Measurements from ENCODE around the gene ENSA.
"Not testable (repeated sequence)": the region's sequence is repeated elsewhere in the genome, so short reads cannot be mapped to it uniquely, and the experiment has no call there.

The ENSA gene

GRCh38 chr1:150575518-150576366 is 53.7 kb downstream of the ENSA start:
- H3K27ac ChIP-seq (ENCODE audit: low read length) = peak overlapping the region; percentile 86; the same call in 1 of the 2 replicates
- no peak overlapping the region for H2AFZ ChIP-seq (ENCODE audit: low read length)
- DNase-seq = no peak
- no peaks in the 10 kb centered on the region for H3K27me3 ChIP-seq (replicated peaks; ENCODE audit: insufficient read depth, low read length)
- H3F3A ChIP-seq (ENCODE audit: insufficient read depth, low read length) = peaks cover 77% of the 10 kb centered on the region
- peaks cover 45% of the 10 kb centered on the region for H3K4me1 ChIP-seq (ENCODE audit: low read length)
- H4K20me1 ChIP-seq (ENCODE audit: insufficient read depth, low read length) = peaks cover 38% of the 10 kb centered on the region
- no peaks in the 10 kb centered on the region for H3K9me3 ChIP-seq (replicated peaks; ENCODE audit: insufficient read depth, low read length)
- H3K36me3 ChIP-seq (replicated peaks; ENCODE audit: insufficient read depth, low read length) = peaks cover 40% of the 10 kb centered on the region; the same call in 1 of the 2 replicates
- no peak for TF ChIP-seq EZH2 (optimal IDR thresholded peaks at IDR 0.05; ENCODE audit: low read depth, low read length)
- TF ChIP-seq EZH2phosphoT487 (IDR thresholded peaks at IDR 0.05; ENCODE audit: low read length) = no peak
- TF ChIP-seq, protein P1, sequence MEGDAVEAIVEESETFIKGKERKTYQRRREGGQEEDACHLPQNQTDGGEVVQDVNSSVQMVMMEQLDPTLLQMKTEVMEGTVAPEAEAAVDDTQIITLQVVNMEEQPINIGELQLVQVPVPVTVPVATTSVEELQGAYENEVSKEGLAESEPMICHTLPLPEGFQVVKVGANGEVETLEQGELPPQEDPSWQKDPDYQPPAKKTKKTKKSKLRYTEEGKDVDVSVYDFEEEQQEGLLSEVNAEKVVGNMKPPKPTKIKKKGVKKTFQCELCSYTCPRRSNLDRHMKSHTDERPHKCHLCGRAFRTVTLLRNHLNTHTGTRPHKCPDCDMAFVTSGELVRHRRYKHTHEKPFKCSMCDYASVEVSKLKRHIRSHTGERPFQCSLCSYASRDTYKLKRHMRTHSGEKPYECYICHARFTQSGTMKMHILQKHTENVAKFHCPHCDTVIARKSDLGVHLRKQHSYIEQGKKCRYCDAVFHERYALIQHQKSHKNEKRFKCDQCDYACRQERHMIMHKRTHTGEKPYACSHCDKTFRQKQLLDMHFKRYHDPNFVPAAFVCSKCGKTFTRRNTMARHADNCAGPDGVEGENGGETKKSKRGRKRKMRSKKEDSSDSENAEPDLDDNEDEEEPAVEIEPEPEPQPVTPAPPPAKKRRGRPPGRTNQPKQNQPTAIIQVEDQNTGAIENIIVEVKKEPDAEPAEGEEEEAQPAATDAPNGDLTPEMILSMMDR (IDR thresholded peaks at IDR 0.05; ENCODE audit: low read length) = no peak
- peak overlapping the region; percentile 72 for H3K4me2 ChIP-seq (ENCODE audit: low read depth, low read length)
- no peaks in the 10 kb centered on the region for H3K9me2 ChIP-seq (replicated peaks; ENCODE audit: insufficient read depth, low read length)
- H3K9ac ChIP-seq (ENCODE audit: low read length) = peak overlapping the region; percentile 98
- peaks cover 93% of the 10 kb centered on the region for H3K79me2 ChIP-seq (ENCODE audit: low read length)
- H3K4me3 ChIP-seq (ENCODE audit: low read length) = peak overlapping the region; percentile 84

GRCh38 chr1:150575072-150575489 is 54.3 kb downstream of the ENSA start:
- peak overlapping the region; percentile 86; the same call in 1 of the 2 replicates for H3K27ac ChIP-seq (ENCODE audit: low read length)

DNA sequence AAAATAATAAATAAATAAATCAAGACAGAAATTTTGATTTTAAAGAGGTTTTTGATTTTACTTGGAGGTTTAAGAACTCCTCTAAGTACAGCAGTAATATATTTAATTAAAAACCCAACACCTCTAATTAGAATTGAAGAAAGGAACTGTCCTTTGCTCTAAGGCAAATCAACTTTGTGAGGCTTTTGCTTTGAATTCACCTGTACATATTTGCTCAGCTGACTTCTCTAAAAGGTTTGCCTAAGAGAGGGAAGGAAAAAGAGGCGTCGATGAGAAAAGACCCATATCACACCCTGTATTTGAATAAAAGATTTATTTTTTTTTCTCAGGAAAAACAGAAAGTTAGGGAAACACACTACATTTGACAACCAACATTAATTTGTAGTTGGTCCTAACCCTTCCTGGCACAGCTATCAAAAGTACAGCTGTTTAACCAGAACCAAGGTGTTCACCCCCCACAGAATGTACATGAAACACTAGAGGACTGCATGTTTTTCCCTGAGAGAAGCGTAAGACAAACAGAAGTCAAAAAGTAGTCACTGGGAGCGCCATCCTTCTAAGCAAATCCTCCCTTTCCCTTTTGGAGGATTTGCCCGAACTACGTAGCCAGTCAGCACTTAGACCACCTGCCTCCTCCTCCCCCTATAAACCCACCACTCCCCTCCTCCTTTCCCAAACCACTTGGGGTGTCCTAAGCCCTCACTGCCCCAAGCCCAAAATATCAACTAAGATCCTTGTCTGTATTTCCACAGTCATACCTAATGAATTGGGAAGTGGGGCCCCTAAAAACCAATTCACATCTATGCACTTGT is 54.9 kb downstream of the ENSA start:
- H3K4me1 ChIP-seq (ENCODE audit: low read length) = peaks cover 50% of the 10 kb centered on the region
- peak overlapping the region; percentile 86; the same call in 1 of the 2 replicates for H3K27ac ChIP-seq (ENCODE audit: low read length)
- peaks cover 90% of the 10 kb centered on the region for H3F3A ChIP-seq (ENCODE audit: insufficient read depth, low read length)
- H3K4me2 ChIP-seq (ENCODE audit: low read depth, low read length) = peak overlapping the region; percentile 72
- no peak overlapping the region for H3K4me3 ChIP-seq (ENCODE audit: low read length)
- DNase-seq = no peak
- no peak overlapping the region for H3K9ac ChIP-seq (ENCODE audit: low read length)
- peaks cover 97% of the 10 kb centered on the region for H3K79me2 ChIP-seq (ENCODE audit: low read length)
- TF ChIP-seq EZH2 (optimal IDR thresholded peaks at IDR 0.05; ENCODE audit: low read depth, low read length) = no peak
- TF ChIP-seq, protein P1 (IDR thresholded peaks at IDR 0.05; ENCODE audit: low read length) = no peak
- no peak for TF ChIP-seq EZH2phosphoT487 (IDR thresholded peaks at IDR 0.05; ENCODE audit: low read length)
- no peaks in the 10 kb centered on the region for H3K27me3 ChIP-seq (replicated peaks; ENCODE audit: insufficient read depth, low read length)
- H3K9me3 ChIP-seq (replicated peaks; ENCODE audit: insufficient read depth, low read length) = no peaks in the 10 kb centered on the region
- peaks cover 40% of the 10 kb centered on the region; the same call in 1 of the 2 replicates for H3K36me3 ChIP-seq (replicated peaks; ENCODE audit: insufficient read depth, low read length)
- peaks cover 38% of the 10 kb centered on the region for H4K20me1 ChIP-seq (ENCODE audit: insufficient read depth, low read length)
- no peaks in the 10 kb centered on the region for H3K9me2 ChIP-seq (replicated peaks; ENCODE audit: insufficient read depth, low read length)
- no peak overlapping the region for H2AFZ ChIP-seq (ENCODE audit: low read length)

More at GRCh38 chr1:150575072-150575489, 54.3 kb downstream of the ENSA start:
- H3K79me2 ChIP-seq (ENCODE audit: low read length) = peaks cover 94% of the 10 kb centered on the region
- H3K4me3 ChIP-seq (ENCODE audit: low read length) = peak overlapping the region; percentile 84
- peaks cover 38% of the 10 kb centered on the region for H4K20me1 ChIP-seq (ENCODE audit: insufficient read depth, low read length)
- peaks cover 46% of the 10 kb centered on the region for H3K4me1 ChIP-seq (ENCODE audit: low read length)
- H3K9me2 ChIP-seq (replicated peaks; ENCODE audit: insufficient read depth, low read length) = no peaks in the 10 kb centered on the region
- H3K36me3 ChIP-seq (replicated peaks; ENCODE audit: insufficient read depth, low read length) = peaks cover 40% of the 10 kb centered on the region; the same call in 1 of the 2 replicates
- TF ChIP-seq, protein P1 (IDR thresholded peaks at IDR 0.05; ENCODE audit: low read length) = no peak
- TF ChIP-seq EZH2phosphoT487 (IDR thresholded peaks at IDR 0.05; ENCODE audit: low read length) (no peak), EZH2 (optimal IDR thresholded peaks at IDR 0.05; ENCODE audit: low read depth, low read length) (no peak)
- H3K4me2 ChIP-seq (ENCODE audit: low read depth, low read length) = peak overlapping the region; percentile 72
- H3K9ac ChIP-seq (ENCODE audit: low read length) = peak overlapping the region; percentile 98
- no peaks in the 10 kb centered on the region for H3K9me3 ChIP-seq (replicated peaks; ENCODE audit: insufficient read depth, low read length)
- H3K27me3 ChIP-seq (replicated peaks; ENCODE audit: insufficient read depth, low read length) = no peaks in the 10 kb centered on the region
- peaks cover 84% of the 10 kb centered on the region for H3F3A ChIP-seq (ENCODE audit: insufficient read depth, low read length)
- no peak overlapping the region for H2AFZ ChIP-seq (ENCODE audit: low read length)
- DNase-seq = no peak

GRCh38 chr1:150573648-150574071 is 55.8 kb downstream of the ENSA start:
- Histone ChIP-seq H3K4me1 (ENCODE audit: low read length) (peaks cover 56% of the 10 kb centered on the region), H3K27ac (ENCODE audit: low read length) (peak overlapping the region; percentile 36; the same call in 1 of the 2 replicates), H3F3A (ENCODE audit: insufficient read depth, low read length) (peaks cover 91% of the 10 kb centered on the region), H3K79me2 (ENCODE audit: low read length) (peaks cover 93% of the 10 kb centered on the region), H3K36me3 (replicated peaks; ENCODE audit: insufficient read depth, low read length) (peaks cover 40% of the 10 kb centered on the region; the same call in 1 of the 2 replicates), H4K20me1 (ENCODE audit: insufficient read depth, low read length) (peaks cover 35% of the 10 kb centered on the region)
- H2AFZ ChIP-seq (ENCODE audit: low read length); H3K9me2 ChIP-seq (replicated peaks; ENCODE audit: insufficient read depth, low read length); H3K4me2 ChIP-seq (ENCODE audit: low read depth, low read length); H3K9ac ChIP-seq (ENCODE audit: low read length); DNase-seq; H3K27me3 ChIP-seq (replicated peaks; ENCODE audit: insufficient read depth, low read length); H3K4me3 ChIP-seq (ENCODE audit: low read length); H3K9me3 ChIP-seq (replicated peaks; ENCODE audit: insufficient read depth, low read length): not testable (repeated sequence)

Measured in MM.1S (cell line).